Measurements from ENCODE around the gene TGFB1I1. TPM values are rescaled to one million over a fixed set of nuclear protein-coding genes. Genes with fewer than 3 reads are reported as not detected.

The TGFB1I1 gene
- total and polyA plus RNA-seq, 2 donors (not counting 1 experiment from before 2014, with no cell fraction given) = 0.16 to 4.0 TPM

DNA sequence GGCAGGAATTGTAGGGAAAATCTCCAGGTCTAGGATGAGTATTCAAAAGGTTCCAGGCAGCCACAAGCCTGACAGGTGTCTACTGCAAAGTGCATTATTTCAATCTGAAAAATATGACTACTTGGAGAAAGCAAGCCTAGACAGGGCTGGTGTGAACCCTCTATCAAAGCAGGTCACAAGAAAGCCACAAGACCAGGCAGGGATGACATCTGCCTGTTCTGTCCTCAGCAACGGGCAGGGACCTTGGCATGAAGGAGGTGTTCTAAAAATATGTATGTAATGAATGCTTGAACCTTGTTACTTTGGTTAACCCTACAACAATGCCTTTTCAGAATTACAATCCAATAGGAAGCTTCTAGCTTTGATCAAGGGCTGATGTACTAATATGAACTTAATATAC, 42.6 kb upstream of the TGFB1I1 start:
- H3K9me3 Mint-ChIP-seq (ENCODE audit: insufficient read depth) = no peaks in the 10 kb centered on the region
- no peak overlapping the region for H3K27ac ChIP-seq (ENCODE audit: low read length in 2 of 2)
- peaks cover 2% of the 10 kb centered on the region for H3K4me1 Mint-ChIP-seq
- DNase-seq (no peak), ATAC-seq (ENCODE audit: low read depth) (no peak)
- no peaks in the 10 kb centered on the region for H3K27me3 ChIP-seq (replicated peaks in 1 of 4; ENCODE audit: control extremely low read depth in 1 of 4, control insufficient read depth in 3 of 4, insufficient read depth in 4 of 4, low read length in 3 of 4)
- H4K20me1 ChIP-seq (ENCODE audit: control insufficient read depth, insufficient read depth, low read length, poor library complexity, severe bottlenecking) = no peaks in the 10 kb centered on the region
- H3K79me2 ChIP-seq (ENCODE audit: control insufficient read depth, insufficient read depth, low read length) = no peaks in the 10 kb centered on the region
- H3K27me3 Mint-ChIP-seq = peaks cover 9% of the 10 kb centered on the region
- ChIA-PET CTCF (interaction anchor here (1.2 to 1.6 kb wide), 2 partner anchors 9 to 287 kb away, joined by 3 to 6 read pairs; no protein-coding TSS in a partner anchor), POLR2A (interaction anchor here (0.9 kb wide), 1 partner anchor 851 kb away, joined by 3 read pairs; no protein-coding TSS in a partner anchor)
- peaks cover 3 to 7% of the 10 kb centered on the region in 2 donors for H3K4me1 ChIP-seq (ENCODE audit: control insufficient read depth in 2 of 2, insufficient read depth in 2 of 2, low read length in 2 of 2)
- H3K4me3 ChIP-seq (ENCODE audit: control extremely low read depth in 1 of 5, extremely low read depth in 1 of 5, insufficient read depth in 1 of 5, low read depth in 2 of 5, low read length in 4 of 5) = no peak overlapping the region
- H3K9ac ChIP-seq (ENCODE audit: low read length) = no peak overlapping the region
- no peaks in the 10 kb centered on the region for H3K36me3 ChIP-seq (replicated peaks in 1 of 2; ENCODE audit: control extremely low read depth in 1 of 2, control insufficient read depth in 1 of 2, extremely low read depth in 1 of 2, insufficient read depth in 2 of 2, low read length in 1 of 2)
- peaks cover 0 to 9% (median 0%) of the 10 kb centered on the region in 3 donors for H3K9me3 ChIP-seq (ENCODE audit: control extremely low read depth in 1 of 3, control insufficient read depth in 2 of 3, insufficient read depth in 1 of 3, low read length in 2 of 3)
- no CpG with 5 or more reads among the region's 1 CpG for whole genome bisulfite sequencing (ENCODE audit: insufficient coverage)
- intact Hi-C loops (cut with micrococcal nuclease) = no loop called here
- no peak overlapping the region for H3K27ac Mint-ChIP-seq
- no peak overlapping the region for H3K4me2 ChIP-seq (replicated peaks; ENCODE audit: low read depth, low read length, poor library complexity, severe bottlenecking)
- no peak for TF ChIP-seq EZH2 (IDR thresholded peaks at IDR 0.05; ENCODE audit: borderline replicate concordance, insufficient read depth, low read depth, low read length, poor library complexity, severe bottlenecking)
- TF ChIP-seq, protein P1, sequence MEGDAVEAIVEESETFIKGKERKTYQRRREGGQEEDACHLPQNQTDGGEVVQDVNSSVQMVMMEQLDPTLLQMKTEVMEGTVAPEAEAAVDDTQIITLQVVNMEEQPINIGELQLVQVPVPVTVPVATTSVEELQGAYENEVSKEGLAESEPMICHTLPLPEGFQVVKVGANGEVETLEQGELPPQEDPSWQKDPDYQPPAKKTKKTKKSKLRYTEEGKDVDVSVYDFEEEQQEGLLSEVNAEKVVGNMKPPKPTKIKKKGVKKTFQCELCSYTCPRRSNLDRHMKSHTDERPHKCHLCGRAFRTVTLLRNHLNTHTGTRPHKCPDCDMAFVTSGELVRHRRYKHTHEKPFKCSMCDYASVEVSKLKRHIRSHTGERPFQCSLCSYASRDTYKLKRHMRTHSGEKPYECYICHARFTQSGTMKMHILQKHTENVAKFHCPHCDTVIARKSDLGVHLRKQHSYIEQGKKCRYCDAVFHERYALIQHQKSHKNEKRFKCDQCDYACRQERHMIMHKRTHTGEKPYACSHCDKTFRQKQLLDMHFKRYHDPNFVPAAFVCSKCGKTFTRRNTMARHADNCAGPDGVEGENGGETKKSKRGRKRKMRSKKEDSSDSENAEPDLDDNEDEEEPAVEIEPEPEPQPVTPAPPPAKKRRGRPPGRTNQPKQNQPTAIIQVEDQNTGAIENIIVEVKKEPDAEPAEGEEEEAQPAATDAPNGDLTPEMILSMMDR (IDR thresholded peaks at IDR 0.05) = no peak
- H2AFZ ChIP-seq (ENCODE audit: insufficient read depth, low read depth, low read length, poor library complexity, severe bottlenecking) = no peak overlapping the region
- H3K4me3 Mint-ChIP-seq = no peak overlapping the region

- intact Hi-C loops (cut with micrococcal nuclease) = no loop called here
- Histone ChIP-seq H4K20me1 (ENCODE audit: control insufficient read depth, insufficient read depth, low read length, poor library complexity, severe bottlenecking) (no peaks in the 10 kb centered on the region), H3K4me1 (ENCODE audit: control insufficient read depth in 2 of 2, insufficient read depth in 2 of 2, low read length in 2 of 2) (peaks cover 3 to 7% of the 10 kb centered on the region in 2 donors), H3K27me3 (replicated peaks in 1 of 4; ENCODE audit: control extremely low read depth in 1 of 4, control insufficient read depth in 3 of 4, insufficient read depth in 4 of 4, low read length in 3 of 4) (no peaks in the 10 kb centered on the region), H3K27ac (ENCODE audit: low read length in 2 of 2) (no peak overlapping the region), H3K79me2 (ENCODE audit: control insufficient read depth, insufficient read depth, low read length) (no peaks in the 10 kb centered on the region), H3K4me3 (ENCODE audit: control extremely low read depth in 1 of 5, extremely low read depth in 1 of 5, insufficient read depth in 1 of 5, low read depth in 2 of 5, low read length in 4 of 5) (no peak overlapping the region), H2AFZ (ENCODE audit: insufficient read depth, low read depth, low read length, poor library complexity, severe bottlenecking) (no peak overlapping the region), H3K9ac (ENCODE audit: low read length) (no peak overlapping the region), H3K4me2 (replicated peaks; ENCODE audit: low read depth, low read length, poor library complexity, severe bottlenecking) (no peak overlapping the region), H3K36me3 (replicated peaks in 1 of 2; ENCODE audit: control extremely low read depth in 1 of 2, control insufficient read depth in 1 of 2, extremely low read depth in 1 of 2, insufficient read depth in 2 of 2, low read length in 1 of 2) (no peaks in the 10 kb centered on the region), H3K9me3 (ENCODE audit: control extremely low read depth in 1 of 3, control insufficient read depth in 2 of 3, insufficient read depth in 1 of 3, low read length in 2 of 3) (peaks cover 0 to 9% (median 0%) of the 10 kb centered on the region in 3 donors)
- Mint-ChIP-seq H3K4me1 (peaks cover 2% of the 10 kb centered on the region), H3K9me3 (ENCODE audit: insufficient read depth) (no peaks in the 10 kb centered on the region), H3K27me3 (peaks cover 8% of the 10 kb centered on the region), H3K4me3 (no peak overlapping the region), H3K27ac (no peak overlapping the region)
- ATAC-seq (ENCODE audit: low read depth) (no peak), DNase-seq (no peak)
- TF ChIP-seq EZH2 (IDR thresholded peaks at IDR 0.05; ENCODE audit: borderline replicate concordance, insufficient read depth, low read depth, low read length, poor library complexity, severe bottlenecking) = no peak
- TF ChIP-seq, protein P1 (IDR thresholded peaks at IDR 0.05) = no peak
- ChIA-PET POLR2A (interaction anchor here (0.9 kb wide), 1 partner anchor 852 kb away, joined by 3 read pairs; no protein-coding TSS in a partner anchor), CTCF (interaction anchor here (1.2 to 1.6 kb wide), 2 partner anchors 9 to 288 kb away, joined by 3 to 6 read pairs; no protein-coding TSS in a partner anchor)
- 100% methylated on average over 2 of the region's 3 CpGs for WGBS (ENCODE audit: insufficient coverage)
Observed at GRCh38 chr16:31429796-31430195, 42.2 kb upstream of the TGFB1I1 start.
